NCI-H748 (cell line): ENCODE data around the gene MDH1.

Source experiments
- DNase-seq: peaks from one replicate; lab custom pipeline; 2025; ENCODE audit not compliant: unreplicated experiment; lab: John Stamatoyannopoulos, UW

Gene MDH1

GRCh38 chr2:63628403-63628942 lies 39.7 kb downstream of the MDH1 start:
- no peak for DNase-seq

GRCh38 chr2:63631501-63631900 lies 42.7 kb downstream of the MDH1 start:
- DNase-seq = no peak

- no peak for DNase-seq
Measured at GRCh38 chr2:63632382-63632781, 43.6 kb downstream of the MDH1 start.

- no peak for DNase-seq
Measured at GRCh38 chr2:63639344-63639743, 50.6 kb downstream of the MDH1 start.

- no peak for DNase-seq
Measured at GRCh38 chr2:63642946-63643345, 54.2 kb downstream of the MDH1 start.

GRCh38 chr2:63643486-63643885 lies 54.7 kb downstream of the MDH1 start:
- no peak for DNase-seq

GRCh38 chr2:63648632-63649031 lies 59.9 kb downstream of the MDH1 start:
- no peak for DNase-seq

- no peak for DNase-seq
Measured at GRCh38 chr2:63649829-63650228, 61.1 kb downstream of the MDH1 start.

- no peak for DNase-seq
Measured at GRCh38 chr2:63650756-63651155, 62.0 kb downstream of the MDH1 start.

GRCh38 chr2:63651356-63651755 lies 62.6 kb downstream of the MDH1 start:
- no peak for DNase-seq

GRCh38 chr2:63651861-63652651 lies 63.3 kb downstream of the MDH1 start:
- no peak for DNase-seq

- DNase-seq = no peak
Measured at GRCh38 chr2:63652652-63652985, 63.9 kb downstream of the MDH1 start.

- DNase-seq = no peak
Measured at GRCh38 chr2:63654959-63655358, 66.2 kb downstream of the MDH1 start.
